Fibroblast of lung (primary cell): Measurements from ENCODE around the gene HSF5. TPM values are rescaled to one million over a fixed set of nuclear protein-coding genes. Genes with fewer than 3 reads are reported as not detected.

Source experiments
- DNase-seq, 2 donors: peaks; one replicate each; pipeline versions ENCODE4 v3.0.0 to v3.0.0-alpha.2; 2010; ENCODE audit warnings: low read depth in 2 of 2
- H2AFZ ChIP-seq: 2 replicates; pipeline ENCODE4 v1.5.1; 2012; ENCODE audit warnings: low read length, control low read depth, inconsistent platforms
- H3K27ac ChIP-seq: 2 replicates; pipeline ENCODE4 v1.5.1; 2011; ENCODE audit warnings: low read length, control low read depth; ENCODE audit not compliant: insufficient read depth
- H3K27me3 ChIP-seq: 2 replicates; pipeline ENCODE4 v1.5.1; 2011; ENCODE audit warnings: mild to moderate bottlenecking, low read length; ENCODE audit not compliant: control insufficient read depth, insufficient read depth
- H3K36me3 ChIP-seq: 2 replicates; pipeline ENCODE4 v1.5.1; 2011; ENCODE audit warnings: low read length; ENCODE audit not compliant: control insufficient read depth, insufficient read depth
- H3K4me1 ChIP-seq: 2 replicates; pipeline ENCODE4 v1.5.1; 2011; ENCODE audit warnings: low read length; ENCODE audit not compliant: control insufficient read depth, insufficient read depth; ENCODE audit errors: extremely low read depth
- H3K4me2 ChIP-seq: 2 replicates; pipeline ENCODE4 v1.5.1; 2011; ENCODE audit warnings: low read length, control low read depth; ENCODE audit not compliant: insufficient read depth; ENCODE audit errors: extremely low read depth
- H3K4me3 ChIP-seq, 4 experiments: fragments of 200-600 bp in 1 of 4; sonication (generic) in 1 of 4; replicated peaks in 1 of 4; 2 replicates each; pipeline ENCODE4 v1.5.1; 2011 to 2016; ENCODE audit warnings: low read length in 4 of 4, low read depth in 3 of 4, mild to moderate bottlenecking in 3 of 4, control low read depth in 2 of 4, inconsistent platforms in 1 of 4, mixed read lengths in 1 of 4; ENCODE audit not compliant: insufficient read depth in 1 of 4; ENCODE audit errors: control extremely low read depth in 1 of 4
- H3K79me2 ChIP-seq: 2 replicates; pipeline ENCODE4 v1.5.1; 2012; ENCODE audit warnings: mild to moderate bottlenecking, low read length, inconsistent platforms; ENCODE audit not compliant: control insufficient read depth, insufficient read depth
- H3K9ac ChIP-seq: 2 replicates; pipeline ENCODE4 v1.5.1; 2011; ENCODE audit warnings: mild to moderate bottlenecking, low read length, control low read depth; ENCODE audit not compliant: insufficient read depth
- H3K9me3 ChIP-seq: 2 replicates; pipeline ENCODE4 v1.5.1; 2012; ENCODE audit warnings: low read depth, low read length; ENCODE audit not compliant: control insufficient read depth, insufficient read depth
- H4K20me1 ChIP-seq: 2 replicates; pipeline ENCODE4 v1.5.1; 2011; ENCODE audit warnings: low read length; ENCODE audit not compliant: control insufficient read depth, insufficient read depth; ENCODE audit errors: extremely low read depth
- CTCF ChIP-seq, 2 donors: IDR thresholded peaks in 1 of 2; conservative IDR thresholded peaks in 1 of 2; 1 replicate in 1 of 2; 2 replicates in 1 of 2; pipeline ENCODE4 v1.5.1; 2011 to 2012; ENCODE audit warnings: low read length in 2 of 2, control low read depth in 1 of 2, inconsistent platforms in 1 of 2, low read depth in 1 of 2, mild to moderate bottlenecking in 1 of 2
- EZH2 ChIP-seq: IDR thresholded peaks from 2 replicates; pipeline ENCODE4 v1.5.1; 2012; ENCODE audit warnings: low read length, control low read depth, mild to moderate bottlenecking; ENCODE audit errors: missing control alignments
- polyA plus RNA-seq, 2 donors: library from polyadenylated mRNA; depleted of rRNA in 1 of 2; stranded (reverse) in 1 of 2; unstranded in 1 of 2; fragments of >200 nt; gene quantifications; 2 replicates each; pipeline ENCODE4 v1.2.1, GENCODE V29; 2011 to 2012; ENCODE audit warnings: missing spikeins in 1 of 2
- total RNA-seq: library from RNA; depleted of rRNA; stranded (reverse); fragments of >200 nt; gene quantifications from 2 replicates; pipeline ENCODE4 v1.2.1, GENCODE V29; 2014

HSF5 gene
- total and polyA plus RNA-seq, 2 donors (not counting 1 experiment from before 2014, with no cell fraction given) = under 0.01 TPM; not detected in 1

GRCh38 chr17:58507123-58507634 is 19.0 kb upstream of the HSF5 start:
- Histone ChIP-seq H3K27me3 (no peaks in the 10 kb centered on the region), H3K27ac (no peak overlapping the region), H4K20me1 (no peaks in the 10 kb centered on the region), H3K36me3 (peaks cover 33% of the 10 kb centered on the region), H3K9ac (no peak overlapping the region), H2AFZ (no peak overlapping the region), H3K4me2 (no peak overlapping the region), H3K4me3 (no peak overlapping the region), H3K9me3 (no peaks in the 10 kb centered on the region), H3K79me2 (no peaks in the 10 kb centered on the region), H3K4me1 (no peaks in the 10 kb centered on the region)
- peak in 1 of 2 donors; percentile 35 for DNase-seq
- TF ChIP-seq CTCF (conservative IDR thresholded peaks at IDR 0.05 in 1 of 2, IDR thresholded peaks at IDR 0.05 in 1 of 2; ENCODE audit: low read depth in 1 of 2, low read length in 2 of 2) (no peak), EZH2 (no peak)

- Histone ChIP-seq H3K27me3 (no peaks in the 10 kb centered on the region), H3K36me3 (peaks cover 31% of the 10 kb centered on the region), H4K20me1 (no peaks in the 10 kb centered on the region), H3K9ac (no peak overlapping the region), H3K27ac (no peak overlapping the region), H3K79me2 (no peaks in the 10 kb centered on the region), H3K4me3 (no peak overlapping the region), H3K9me3 (no peaks in the 10 kb centered on the region), H3K4me2 (no peak overlapping the region), H2AFZ (no peak overlapping the region), H3K4me1 (no peaks in the 10 kb centered on the region)
- TF ChIP-seq CTCF (conservative IDR thresholded peaks at IDR 0.05 in 1 of 2, IDR thresholded peaks at IDR 0.05 in 1 of 2; ENCODE audit: low read depth in 1 of 2, low read length in 2 of 2) (no peak), EZH2 (no peak)
- no peak for DNase-seq
These were observed 18.3 kb upstream of the HSF5 start for GRCh38 chr17:58506354-58507080.

- Histone ChIP-seq H3K27ac (no peak overlapping the region), H3K36me3 (peaks cover 28% of the 10 kb centered on the region), H2AFZ (no peak overlapping the region), H3K4me3 (no peak overlapping the region), H3K27me3 (no peaks in the 10 kb centered on the region), H3K9ac (no peak overlapping the region), H3K4me2 (no peak overlapping the region), H4K20me1 (no peaks in the 10 kb centered on the region), H3K79me2 (no peaks in the 10 kb centered on the region), H3K4me1 (no peaks in the 10 kb centered on the region), H3K9me3 (no peaks in the 10 kb centered on the region)
- DNase-seq = no peak
- no peak for TF ChIP-seq CTCF (conservative IDR thresholded peaks at IDR 0.05 in 1 of 2, IDR thresholded peaks at IDR 0.05 in 1 of 2; ENCODE audit: low read depth in 1 of 2, low read length in 2 of 2)
- no peak for TF ChIP-seq EZH2
These were observed 16.7 kb upstream of the HSF5 start for GRCh38 chr17:58504826-58505351.
